Suprapubic skin (tissue), 4 donors: ENCODE results near the gene PORCN. TPM values are rescaled to one million over a fixed set of nuclear protein-coding genes. Genes with fewer than 3 reads are reported as not detected.

Experiments used
- DNase-seq, 2 donors: peaks; one replicate each; pipeline ENCODE4 v3.0.0-alpha.2; 2019; ENCODE audit warnings: low spot score in 2 of 2
- H3K27ac ChIP-seq: fragments of 200-600 bp; sonication (generic); one replicate; pipeline ENCODE4 v1.5.1; 2019
- H3K27me3 ChIP-seq: fragments of 200-600 bp; sonication (generic); one replicate; pipeline ENCODE4 v1.5.1; 2019
- H3K36me3 ChIP-seq: fragments of 200-600 bp; sonication (generic); one replicate; pipeline ENCODE4 v1.5.1; 2019
- H3K4me1 ChIP-seq: fragments of 200-600 bp; sonication (generic); one replicate; pipeline ENCODE4 v1.5.1; 2019
- H3K4me3 ChIP-seq: fragments of 200-600 bp; sonication (generic); one replicate; pipeline ENCODE4 v1.5.1; 2019; ENCODE audit warnings: mild to moderate bottlenecking
- H3K9me3 ChIP-seq: fragments of 200-600 bp; sonication (generic); one replicate; pipeline ENCODE4 v1.5.1; 2019
- EP300 ChIP-seq: sonication (generic); formaldehyde crosslinking; IDR thresholded peaks from one replicate; pipeline ENCODE4 v1.6.1; 2017; ENCODE audit warnings: antibody characterized with exemption
- POLR2A ChIP-seq, 2 donors: fragments of 450-650 bp; IDR thresholded peaks; one replicate each; pipeline ENCODE4 v1.6.1; 2017; ENCODE audit warnings: antibody characterized with exemption in 2 of 2, mild to moderate bottlenecking in 2 of 2, moderate library complexity in 2 of 2
- POLR2AphosphoS5 ChIP-seq, 3 donors: sonication (generic); formaldehyde crosslinking; IDR thresholded peaks; one replicate each; pipeline ENCODE4 v1.6.1; 2017; ENCODE audit warnings: antibody characterized with exemption in 3 of 3
- WGBS: methylation state at CpG from one replicate; pipeline ENCODE4 v1.1.5; 2018; 5-methylcytosine and 5-hydroxymethylcytosine counted together
- total RNA-seq, 4 donors: library from RNA; depleted of rRNA; stranded (reverse); fragments of >200 nt; gene quantifications; one replicate each; pipeline ENCODE4 v1.1.0, GENCODE V29; 2016
- TF ChIP-seq, protein P1 (sequence below), 2 donors: fragments of 200-600 bp in 1 of 2; fragments of 450-650 bp in 1 of 2; sonication (generic) in 1 of 2; IDR thresholded peaks; one replicate each; pipeline ENCODE4 v1.5.1; 2016 to 2019; ENCODE audit warnings: antibody characterized with exemption in 2 of 2, mild to moderate bottlenecking in 1 of 2, moderate library complexity in 1 of 2

The PORCN gene
- total RNA-seq, 4 donors from 2014 or later = 16.7 to 34.5 (median 25.8) TPM

GRCh38 chrX:48569958-48570357 is 61.2 kb downstream of the PORCN start:
- H3K4me1 ChIP-seq = peaks cover 4% of the 10 kb centered on the region
- H3K36me3 ChIP-seq = no peaks in the 10 kb centered on the region
- no peak for DNase-seq
- H3K27me3 ChIP-seq = no peaks in the 10 kb centered on the region
- 90% methylated on average over 1 of the region's 1 CpG for WGBS
- no peak overlapping the region for H3K27ac ChIP-seq
- H3K4me3 ChIP-seq = no peak overlapping the region
- H3K9me3 ChIP-seq = no peaks in the 10 kb centered on the region
- TF ChIP-seq EP300 = no peak
- TF ChIP-seq, protein P1, sequence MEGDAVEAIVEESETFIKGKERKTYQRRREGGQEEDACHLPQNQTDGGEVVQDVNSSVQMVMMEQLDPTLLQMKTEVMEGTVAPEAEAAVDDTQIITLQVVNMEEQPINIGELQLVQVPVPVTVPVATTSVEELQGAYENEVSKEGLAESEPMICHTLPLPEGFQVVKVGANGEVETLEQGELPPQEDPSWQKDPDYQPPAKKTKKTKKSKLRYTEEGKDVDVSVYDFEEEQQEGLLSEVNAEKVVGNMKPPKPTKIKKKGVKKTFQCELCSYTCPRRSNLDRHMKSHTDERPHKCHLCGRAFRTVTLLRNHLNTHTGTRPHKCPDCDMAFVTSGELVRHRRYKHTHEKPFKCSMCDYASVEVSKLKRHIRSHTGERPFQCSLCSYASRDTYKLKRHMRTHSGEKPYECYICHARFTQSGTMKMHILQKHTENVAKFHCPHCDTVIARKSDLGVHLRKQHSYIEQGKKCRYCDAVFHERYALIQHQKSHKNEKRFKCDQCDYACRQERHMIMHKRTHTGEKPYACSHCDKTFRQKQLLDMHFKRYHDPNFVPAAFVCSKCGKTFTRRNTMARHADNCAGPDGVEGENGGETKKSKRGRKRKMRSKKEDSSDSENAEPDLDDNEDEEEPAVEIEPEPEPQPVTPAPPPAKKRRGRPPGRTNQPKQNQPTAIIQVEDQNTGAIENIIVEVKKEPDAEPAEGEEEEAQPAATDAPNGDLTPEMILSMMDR (IDR thresholded peaks at IDR 0.05) = no peak
- no peak for TF ChIP-seq POLR2AphosphoS5 (IDR thresholded peaks at IDR 0.05)
- TF ChIP-seq POLR2A (IDR thresholded peaks at IDR 0.05) = no peak

Other genes starting within 250 kb of the PORCN start
- gene SSX3, start 152.3 kb upstream of the PORCN start, total RNA-seq = not detected
- not detected for gene SSX4, start 125.5 kb upstream of the PORCN start, total RNA-seq
- not detected for gene SSX4B, start 97.0 kb upstream of the PORCN start, total RNA-seq
- gene SLC38A5, start 38.7 kb upstream of the PORCN start, total RNA-seq = 10 to 100 TPM; 24.2 to 63.0 (median 46.2) TPM
- gene FTSJ1, start 32.8 kb upstream of the PORCN start, total RNA-seq = 10 to 100 TPM; 27.8 to 54.3 (median 47.9) TPM
- 10 to 100 TPM; 43.4 to 82.7 (median 71.9) TPM for gene EBP, start 12.8 kb downstream of the PORCN start, total RNA-seq
- gene TBC1D25, start 30.7 kb downstream of the PORCN start, total RNA-seq = 10 to 100 TPM; 12.9 to 21.2 (median 17.3) TPM
- 100 to 1,000 TPM; 167 to 245 (median 204) TPM for gene RBM3, start 65.5 kb downstream of the PORCN start, total RNA-seq
- 100 to 1,000 TPM in 1 of 4 donors, 10 to 100 TPM in 3; 71.1 to 105 (median 93.2) TPM for gene WDR13, start 88.5 kb downstream of the PORCN start, total RNA-seq
- 1 to 10 TPM in 3 of 4 donors, under 1 TPM in 1; 0.68 to 5.2 (median 3.5) TPM for gene WAS, start 174.8 kb downstream of the PORCN start, total RNA-seq
- 10 to 100 TPM in 1 of 4 donors, 1 to 10 TPM in 3; 5.9 to 15.1 (median 8.7) TPM for gene SUV39H1, start 187.7 kb downstream of the PORCN start, total RNA-seq